ENCODE measurements around the gene PLXDC2.

Gene PLXDC2

DNA sequence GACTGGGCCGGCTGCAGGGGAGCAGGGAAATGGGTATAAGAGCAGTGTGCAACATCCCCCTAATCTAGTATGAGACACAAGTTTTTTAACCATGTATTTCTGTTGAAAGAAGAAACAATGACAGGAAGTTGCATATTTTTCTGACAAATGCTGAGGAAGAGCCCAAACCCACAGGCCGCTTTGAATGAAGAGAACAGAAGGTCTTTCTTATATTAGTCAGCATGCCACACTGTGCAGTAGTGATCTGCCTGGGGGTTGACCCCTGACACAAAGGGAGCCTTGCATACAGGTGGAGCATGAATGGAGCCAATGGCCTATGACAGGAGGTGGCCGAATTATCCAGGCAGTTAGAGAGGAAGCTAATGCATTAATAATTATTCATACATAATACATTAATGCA is 518.3 kb downstream of the PLXDC2 start:
- Histone ChIP-seq H3K4me2 (ENCODE audit: insufficient read depth, low read length) (no peak overlapping the region), H3K36me3 (ENCODE audit: insufficient read depth, low read length) (no peaks in the 10 kb centered on the region), H3K4me1 (ENCODE audit: insufficient read depth, low read length) (no peaks in the 10 kb centered on the region), H3K4me3 (ENCODE audit: low read depth in 1 of 2, low read length in 2 of 2) (no peak overlapping the region), H3K27ac (ENCODE audit: low read length) (no peak overlapping the region), H2AFZ (ENCODE audit: low read depth, low read length) (no peak overlapping the region), H3K9ac (ENCODE audit: low read depth, low read length) (no peak overlapping the region), H3K27me3 (ENCODE audit: insufficient read depth, low read length, poor library complexity) (no peaks in the 10 kb centered on the region), H3K9me3 (ENCODE audit: insufficient read depth, low read length, severe bottlenecking) (no peaks in the 10 kb centered on the region), H4K20me1 (ENCODE audit: insufficient read depth, low read length) (no peaks in the 10 kb centered on the region), H3K79me2 (ENCODE audit: insufficient read depth, low read length) (no peaks in the 10 kb centered on the region)
- no peak for TF ChIP-seq EZH2 (IDR thresholded peaks at IDR 0.05; ENCODE audit: borderline replicate concordance, low read depth, low read length, severe bottlenecking)
- TF ChIP-seq, protein P1, sequence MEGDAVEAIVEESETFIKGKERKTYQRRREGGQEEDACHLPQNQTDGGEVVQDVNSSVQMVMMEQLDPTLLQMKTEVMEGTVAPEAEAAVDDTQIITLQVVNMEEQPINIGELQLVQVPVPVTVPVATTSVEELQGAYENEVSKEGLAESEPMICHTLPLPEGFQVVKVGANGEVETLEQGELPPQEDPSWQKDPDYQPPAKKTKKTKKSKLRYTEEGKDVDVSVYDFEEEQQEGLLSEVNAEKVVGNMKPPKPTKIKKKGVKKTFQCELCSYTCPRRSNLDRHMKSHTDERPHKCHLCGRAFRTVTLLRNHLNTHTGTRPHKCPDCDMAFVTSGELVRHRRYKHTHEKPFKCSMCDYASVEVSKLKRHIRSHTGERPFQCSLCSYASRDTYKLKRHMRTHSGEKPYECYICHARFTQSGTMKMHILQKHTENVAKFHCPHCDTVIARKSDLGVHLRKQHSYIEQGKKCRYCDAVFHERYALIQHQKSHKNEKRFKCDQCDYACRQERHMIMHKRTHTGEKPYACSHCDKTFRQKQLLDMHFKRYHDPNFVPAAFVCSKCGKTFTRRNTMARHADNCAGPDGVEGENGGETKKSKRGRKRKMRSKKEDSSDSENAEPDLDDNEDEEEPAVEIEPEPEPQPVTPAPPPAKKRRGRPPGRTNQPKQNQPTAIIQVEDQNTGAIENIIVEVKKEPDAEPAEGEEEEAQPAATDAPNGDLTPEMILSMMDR (IDR thresholded peaks at IDR 0.05; ENCODE audit: borderline replicate concordance, extremely low read depth, low read length, poor library complexity, severe bottlenecking): no peak
- DNase-seq (no peak), ATAC-seq (ENCODE audit: insufficient read depth, low read depth) (no peak)

Data from DND-41 (cell line).